ENCODE measurements around the gene ALS2.

ALS2 gene

GRCh38 chr2:201758873-201759272 is 21.9 kb downstream of the ALS2 start:
- TF ChIP-seq CTCF (conservative IDR thresholded peaks at IDR 0.05; ENCODE audit: low read depth, low read length), result no peak
- no peak for DNase-seq (ENCODE audit: low read depth)
- H3K4me3 ChIP-seq (ENCODE audit: low read length), result no peak overlapping the region

GRCh38 chr2:201758234-201758633 is 22.5 kb downstream of the ALS2 start:
- H3K4me3 ChIP-seq (ENCODE audit: low read length), result no peak overlapping the region
- DNase-seq (ENCODE audit: low read depth), result no peak
- TF ChIP-seq CTCF (conservative IDR thresholded peaks at IDR 0.05; ENCODE audit: low read depth, low read length), result no peak

- TF ChIP-seq CTCF (conservative IDR thresholded peaks at IDR 0.05; ENCODE audit: low read depth, low read length), result no peak
- no peak for DNase-seq (ENCODE audit: low read depth)
- H3K4me3 ChIP-seq (ENCODE audit: low read length), result no peak overlapping the region
Observed at GRCh38 chr2:201754717-201755415, 25.9 kb downstream of the ALS2 start.

- no peak overlapping the region for H3K4me3 ChIP-seq (ENCODE audit: low read length)
- TF ChIP-seq CTCF (conservative IDR thresholded peaks at IDR 0.05; ENCODE audit: low read depth, low read length), result no peak
- DNase-seq (ENCODE audit: low read depth), result no peak
Observed at GRCh38 chr2:201751566-201751965, 29.2 kb downstream of the ALS2 start.

- TF ChIP-seq CTCF (conservative IDR thresholded peaks at IDR 0.05; ENCODE audit: low read depth, low read length), result no peak
Observed at GRCh38 chr2:201746551-201746950, 34.2 kb downstream of the ALS2 start.

GRCh38 chr2:201735486-201735885 is 45.2 kb downstream of the ALS2 start:
- no peak for DNase-seq (ENCODE audit: low read depth)
- TF ChIP-seq CTCF (conservative IDR thresholded peaks at IDR 0.05; ENCODE audit: low read depth, low read length), result no peak
- H3K4me3 ChIP-seq (ENCODE audit: low read length), result no peak overlapping the region

More at GRCh38 chr2:201746551-201746950, 34.2 kb downstream of the ALS2 start:
- no peak for DNase-seq (ENCODE audit: low read depth)
- no peak overlapping the region for H3K4me3 ChIP-seq (ENCODE audit: low read length)

- no peak for DNase-seq (ENCODE audit: low read depth)
- TF ChIP-seq CTCF (conservative IDR thresholded peaks at IDR 0.05; ENCODE audit: low read depth, low read length), result no peak
- no peak overlapping the region for H3K4me3 ChIP-seq (ENCODE audit: low read length)
Observed at GRCh38 chr2:201734111-201734510, 46.6 kb downstream of the ALS2 start.

Measured in retinal pigment epithelial cell (primary cell).